GM18520 (cell line): ENCODE results near the gene SIX5.
"Not testable (repeated sequence)": the region's sequence is repeated elsewhere in the genome, so short reads cannot be mapped to it uniquely, and the experiment has no call there.

Source experiments
- ATAC-seq: cut with Tn5 transposase; IDR thresholded peaks from one replicate; pipeline ENCODE4 v1.9.1; 2021; ENCODE audit not compliant: unreplicated experiment

Gene SIX5

DNA sequence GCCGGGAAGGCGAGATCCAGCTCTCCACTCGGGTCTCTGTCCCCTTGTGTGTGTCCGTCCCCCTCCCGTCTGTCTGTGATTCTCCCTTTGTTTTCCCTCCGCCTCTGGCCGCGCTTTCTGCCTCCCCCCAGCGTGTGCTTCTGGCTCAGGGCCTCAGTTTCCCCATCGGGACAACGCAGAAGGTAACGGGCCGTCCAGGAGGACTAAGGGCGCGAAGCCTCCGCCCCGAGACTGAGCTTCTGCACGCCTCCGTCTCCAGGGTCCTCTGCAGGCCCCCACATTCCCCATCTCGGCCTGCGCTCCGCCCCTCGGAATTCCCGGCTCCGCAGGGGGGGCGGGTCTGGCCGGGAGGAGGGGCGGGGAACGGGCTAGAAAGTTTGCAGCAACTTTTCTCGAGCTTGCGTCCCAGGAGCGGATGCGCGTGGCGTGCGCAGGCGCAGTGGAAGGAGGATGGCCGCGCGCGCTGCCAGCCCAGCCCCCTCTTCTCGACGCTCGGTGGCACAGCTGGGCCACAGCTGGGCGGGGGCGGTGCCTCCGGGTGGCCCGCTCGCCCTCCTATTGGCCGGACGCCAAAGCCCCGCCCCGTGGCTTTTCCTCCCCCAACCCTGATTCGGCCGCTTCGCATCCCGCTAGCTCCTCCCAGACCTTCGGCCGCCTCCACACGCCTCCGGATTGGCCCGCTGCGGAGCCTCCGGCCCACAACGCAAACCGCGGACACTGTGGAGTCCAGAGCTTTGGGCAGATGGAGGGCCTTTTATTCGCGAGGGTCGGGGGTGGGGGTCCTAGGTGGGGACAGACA, at the start of gene SIX5:
Gene SIX5 (minus strand): TSS at position 269 of the 799 bp plus-strand sequence. CDS start 408 bp downstream, outside the sequence.
- peak; percentile 62 for ATAC-seq

GRCh38 chr19:45817725-45818301, 48.8 kb upstream of the SIX5 start:
- no peak for ATAC-seq

DNA sequence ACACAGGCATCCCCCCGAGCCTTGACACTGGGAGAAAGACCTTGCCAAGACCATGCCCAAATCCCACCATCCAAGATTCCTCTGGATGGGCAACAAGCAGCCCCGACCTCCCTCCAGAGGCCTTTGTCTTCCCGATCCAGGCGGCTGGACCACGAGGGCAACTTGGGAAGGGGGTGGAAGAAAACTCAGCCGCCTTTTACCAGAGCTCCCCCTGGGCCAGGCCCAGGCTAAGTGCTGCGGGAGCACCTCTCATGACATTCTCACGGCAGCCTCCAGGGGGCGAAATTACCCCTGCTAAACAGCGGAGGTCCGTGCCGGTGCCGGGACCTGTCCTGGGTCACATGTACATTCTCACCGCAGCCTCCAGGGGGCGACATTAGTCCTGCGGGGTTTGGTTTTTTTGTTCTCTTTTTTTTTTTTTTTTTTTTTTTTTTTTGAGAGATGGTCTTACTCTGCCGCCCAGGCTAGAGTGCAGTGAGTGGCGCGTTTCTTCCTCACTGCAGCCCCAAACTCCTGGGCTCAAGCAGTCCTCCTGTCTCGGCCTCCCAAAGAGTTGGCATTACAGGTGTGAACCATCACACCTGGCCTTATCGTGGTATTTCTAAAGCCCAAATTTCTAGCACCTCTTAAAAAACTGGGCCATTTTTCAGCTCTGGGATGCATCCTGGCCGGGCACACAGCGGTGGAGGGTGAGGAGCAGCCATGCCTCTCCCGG, 48.1 kb upstream of the SIX5 start:
- peak; percentile 64 for ATAC-seq

DNA sequence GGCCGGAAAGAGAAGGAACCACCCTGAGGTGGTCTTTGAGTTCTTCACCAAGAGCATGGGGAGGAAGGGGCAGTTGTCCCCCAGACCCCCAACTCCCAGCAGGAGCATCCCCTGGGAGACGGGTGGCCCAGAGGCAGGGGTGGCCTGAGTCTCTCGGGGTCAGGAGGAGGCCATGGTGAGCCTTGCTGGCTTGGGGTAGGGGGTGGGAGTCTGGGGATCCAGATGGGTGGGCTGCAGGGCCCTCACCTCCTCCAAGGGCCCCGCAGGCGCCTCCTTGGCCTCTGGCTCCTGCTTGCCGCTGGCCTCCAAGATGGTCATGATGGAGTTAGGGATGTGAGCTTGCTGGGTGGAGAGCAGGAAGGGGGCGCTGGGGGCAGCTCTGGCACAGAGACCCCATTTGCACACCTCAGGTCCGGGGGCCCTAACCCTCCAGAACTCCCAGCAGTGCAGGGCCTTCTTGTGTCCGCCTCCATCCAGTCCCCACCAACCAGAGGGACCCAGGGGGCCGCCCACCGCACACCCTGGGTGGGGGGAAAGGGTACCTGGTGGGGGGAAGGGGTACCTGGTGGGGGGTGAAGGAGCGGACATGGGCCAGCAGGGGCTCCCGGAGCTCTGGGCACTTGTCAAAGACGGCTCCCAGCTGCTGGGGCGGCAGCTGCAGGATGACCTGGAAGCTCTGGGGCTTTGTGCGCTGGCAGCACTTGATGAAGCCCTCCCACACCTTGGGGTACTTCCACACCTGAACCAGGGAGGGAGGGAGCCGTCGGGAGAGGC, 47.4 kb upstream of the SIX5 start:
- ATAC-seq, result no peak

GRCh38 chr19:45815481-45816216, 46.6 kb upstream of the SIX5 start:
- no peak for ATAC-seq

- no peak for ATAC-seq
These were observed 45.9 kb upstream of the SIX5 start, which contains the start of gene RSPH6A for GRCh38 chr19:45814851-45815480. Gene RSPH6A, minus strand, starts transcription at chr19:45815308. Its CDS starts 132 bp downstream, at chr19:45815176.

DNA sequence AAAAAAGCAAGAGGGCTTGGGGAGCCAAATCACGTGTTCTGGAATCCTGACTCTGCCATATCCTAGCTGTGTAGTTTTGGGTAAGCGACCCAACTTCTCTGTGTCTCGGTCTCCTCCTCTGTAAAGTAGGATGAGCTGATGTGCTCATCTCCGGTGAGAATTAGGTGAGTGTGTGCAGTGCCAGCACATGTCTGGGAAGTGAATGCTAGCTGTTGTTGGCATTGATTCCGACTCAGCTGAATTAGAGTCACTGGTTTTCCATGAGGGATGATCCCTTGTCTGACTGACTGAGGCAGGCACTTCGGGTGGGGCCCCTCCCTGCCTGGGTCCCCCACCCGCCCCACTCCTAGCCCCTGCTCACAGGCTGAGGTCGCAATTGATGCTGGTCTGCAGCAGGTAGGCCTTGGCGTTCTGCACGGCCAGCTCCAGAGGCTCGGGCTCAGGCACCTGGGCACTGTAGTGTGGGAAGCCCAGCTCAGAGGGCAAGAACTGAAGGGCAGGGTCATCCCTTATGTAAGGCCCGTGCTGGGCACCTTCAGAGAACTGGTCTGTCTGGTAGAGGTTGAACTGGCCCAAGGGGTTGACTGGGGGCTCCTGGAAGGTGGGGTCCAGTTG, 45.2 kb upstream of the SIX5 start:
- no peak for ATAC-seq

DNA sequence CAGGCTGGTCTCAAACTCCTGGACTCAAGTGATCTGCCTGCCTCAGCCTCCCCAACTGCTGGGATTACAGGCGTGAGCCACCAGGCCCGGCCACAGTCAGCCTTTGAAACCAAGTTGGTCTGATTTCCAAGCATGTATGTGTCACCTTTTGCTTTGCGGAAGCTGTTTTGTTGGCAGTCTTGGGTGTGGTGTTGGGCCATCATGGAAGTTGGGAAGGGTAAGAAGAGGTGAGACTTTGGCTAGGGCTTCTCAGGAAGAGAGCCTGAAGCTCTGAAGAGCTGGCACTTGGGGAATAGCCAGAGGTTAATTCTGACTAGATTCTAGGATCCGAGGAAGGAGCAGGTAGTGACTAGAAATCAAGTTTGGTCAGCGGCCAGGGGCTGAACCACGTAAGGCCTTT, 43.2 kb upstream of the SIX5 start:
- no peak for ATAC-seq

DNA sequence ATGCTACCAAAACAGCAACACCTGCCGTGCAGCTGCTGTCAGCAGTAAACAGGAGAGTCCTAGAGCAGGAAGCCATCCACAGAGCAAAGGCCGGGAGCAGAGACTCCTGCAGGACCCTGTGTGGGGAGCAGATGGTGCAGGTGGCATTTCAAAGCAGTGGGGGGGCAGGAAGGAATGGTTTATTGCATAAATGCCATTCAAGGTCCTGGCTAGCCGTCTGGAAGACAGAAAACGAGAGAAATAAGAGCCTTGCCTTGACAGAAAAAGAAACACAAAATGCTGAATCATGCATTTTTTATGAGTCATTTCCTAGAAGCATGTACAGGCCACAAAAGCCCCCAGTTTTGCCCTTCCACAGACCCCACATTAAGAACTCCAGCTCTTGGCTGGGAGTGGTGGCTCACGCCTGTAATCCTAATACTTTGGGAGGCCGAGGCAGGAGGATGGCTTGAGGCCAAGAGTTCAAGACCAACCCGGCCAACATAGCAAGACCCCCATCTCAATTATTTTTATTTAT, 40.6 kb upstream of the SIX5 start:
- ATAC-seq, result no peak

DNA sequence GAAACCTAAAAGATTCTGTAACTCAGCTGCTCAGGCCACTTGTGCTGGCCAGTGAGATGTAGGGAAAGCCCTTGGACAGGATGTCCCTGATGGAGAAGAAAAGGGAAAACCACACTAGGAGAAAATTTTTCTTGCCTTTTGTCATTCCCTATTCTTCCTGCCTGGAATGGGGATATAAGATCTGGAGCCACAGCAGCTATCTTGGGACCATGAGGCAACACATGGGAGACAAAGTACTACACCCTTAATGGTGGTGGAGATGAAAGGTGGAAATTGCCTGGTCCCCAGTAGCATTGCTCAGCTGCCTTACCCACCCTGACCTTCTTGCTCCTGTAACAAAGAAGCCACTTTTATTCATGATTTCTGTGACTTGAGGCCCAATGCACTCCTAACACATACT, 36.7 kb upstream of the SIX5 start:
- ATAC-seq, result no peak

DNA sequence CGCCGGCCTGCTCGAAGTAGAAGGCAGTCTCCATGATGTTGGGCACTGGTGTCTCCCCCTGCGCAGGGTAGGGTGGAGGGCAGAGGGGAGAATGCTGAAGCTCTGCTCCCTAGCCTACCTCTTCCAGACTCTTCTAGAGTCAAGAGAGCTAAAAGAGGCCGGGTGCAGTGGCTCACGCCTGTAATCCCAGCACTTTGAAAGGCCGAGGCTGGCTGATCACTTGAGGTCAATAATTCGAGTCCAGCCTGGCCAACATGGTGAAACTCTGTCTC, 35.8 kb upstream of the SIX5 start:
- no peak for ATAC-seq

DNA sequence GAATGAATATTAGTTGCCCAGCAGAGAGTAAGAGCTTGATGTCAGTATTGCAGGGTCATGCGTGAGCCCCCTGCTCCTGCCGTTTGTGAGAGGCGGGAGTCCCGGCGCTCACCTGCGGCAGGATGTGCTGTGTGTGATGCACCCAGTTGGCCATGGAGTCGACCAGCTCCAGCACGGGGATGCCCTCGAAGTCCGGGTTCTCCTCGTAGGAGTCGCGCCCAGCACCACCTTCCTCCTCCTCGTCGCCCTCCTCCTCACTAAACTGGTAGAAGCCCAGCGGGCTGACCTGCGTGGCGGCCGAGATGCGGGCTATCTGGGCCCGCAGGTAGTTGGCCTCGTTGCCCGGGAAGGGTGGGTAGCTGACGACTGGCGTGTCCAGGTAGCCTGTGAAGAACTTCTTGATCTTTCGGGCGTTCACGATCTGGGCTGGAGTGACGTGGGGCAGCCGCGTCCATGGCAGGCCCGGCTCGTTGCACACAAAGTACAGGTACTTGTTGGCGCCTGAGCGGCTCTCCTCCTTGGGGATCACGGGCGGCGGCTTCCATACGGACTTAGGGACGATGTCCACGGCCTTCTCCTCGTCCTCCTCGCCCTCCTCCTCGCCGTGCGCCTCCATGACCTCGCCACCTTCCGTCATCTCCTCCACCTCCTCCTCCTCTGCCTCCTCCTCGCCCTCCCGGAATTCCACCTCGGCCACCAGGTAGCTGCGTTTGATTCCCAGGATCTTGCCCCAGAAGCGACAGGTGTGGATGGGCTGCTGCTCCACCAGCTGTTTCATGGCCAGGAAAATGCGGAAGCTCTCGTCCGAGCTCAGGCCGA, 35.3 kb upstream of the SIX5 start:
- no peak for ATAC-seq

- ATAC-seq, result no peak
These were observed 32.6 kb upstream of the SIX5 start for GRCh38 chr19:45801603-45802175.

DNA sequence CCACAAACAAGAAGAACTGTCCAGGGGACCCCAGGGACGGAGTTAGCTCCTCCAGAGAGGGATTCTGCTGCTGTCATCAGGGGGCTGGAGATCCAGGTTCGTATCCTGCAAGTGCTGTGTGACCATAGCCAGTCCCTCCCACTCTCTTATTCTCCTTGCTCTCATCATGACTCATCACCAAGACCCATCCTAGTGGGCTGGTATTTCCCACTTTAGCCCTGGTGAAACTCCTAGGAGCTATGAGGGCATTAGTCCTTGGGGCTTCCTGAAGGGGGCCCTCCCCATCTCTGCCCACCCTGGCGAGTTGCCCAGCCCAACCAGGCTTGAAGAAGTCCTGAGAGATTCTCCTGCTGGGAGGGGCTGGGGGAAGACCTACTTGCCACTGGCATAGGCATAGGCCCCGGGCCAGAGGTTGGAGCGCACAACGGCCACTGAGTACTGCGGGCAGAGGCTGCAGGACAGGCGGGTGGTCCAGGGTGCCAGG, 31.1 kb upstream of the SIX5 start:
- ATAC-seq, result no peak

DNA sequence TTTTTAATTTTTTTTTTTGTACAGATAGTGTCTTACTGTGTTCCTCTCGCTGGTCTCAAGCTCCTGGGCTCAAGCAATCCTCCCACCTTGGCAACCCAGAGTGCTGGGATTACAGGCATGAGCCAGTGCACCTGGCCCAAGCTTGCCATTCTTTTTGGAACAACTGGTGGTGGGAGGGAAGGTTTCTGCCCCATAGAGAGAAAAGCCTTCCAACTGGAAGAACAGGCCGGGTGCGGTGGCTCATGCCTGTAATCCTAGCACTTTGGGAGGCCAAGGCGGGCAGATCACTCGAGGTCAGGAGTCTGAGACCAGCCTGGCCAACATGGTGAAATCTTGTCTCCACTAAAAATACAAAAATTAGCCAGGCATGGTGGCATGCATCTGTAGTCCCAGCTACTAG, 30.5 kb upstream of the SIX5 start:
- ATAC-seq, result not testable (repeated sequence)

DNA sequence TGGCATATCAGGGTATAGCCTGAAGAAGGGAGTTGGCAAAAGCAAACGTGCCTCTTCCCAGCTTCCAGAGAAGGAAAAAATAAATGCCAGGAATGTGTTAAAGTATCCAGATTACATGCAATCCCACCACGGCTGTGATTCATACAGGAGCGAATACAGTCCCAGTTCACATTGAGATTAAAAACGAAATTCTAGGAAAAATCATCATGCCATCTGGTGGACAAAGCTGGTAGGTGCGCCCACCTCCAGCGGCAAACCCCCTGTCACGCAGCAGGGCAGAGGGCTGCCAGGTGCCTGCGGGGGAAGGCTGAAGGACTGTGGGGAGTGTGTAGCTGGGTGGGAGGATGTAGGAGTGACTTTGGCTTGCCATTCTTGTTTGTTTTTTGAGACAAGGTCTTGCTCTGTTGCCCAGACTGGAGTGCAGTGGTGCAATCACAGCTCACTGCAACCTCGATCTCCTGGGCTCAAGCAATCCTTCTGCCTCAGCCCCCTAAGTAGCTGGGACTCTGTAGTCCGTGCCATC, 30.0 kb upstream of the SIX5 start:
- no peak for ATAC-seq

- no peak for ATAC-seq
These were observed 25.6 kb upstream of the SIX5 start for GRCh38 chr19:45794627-45795026.

DNA sequence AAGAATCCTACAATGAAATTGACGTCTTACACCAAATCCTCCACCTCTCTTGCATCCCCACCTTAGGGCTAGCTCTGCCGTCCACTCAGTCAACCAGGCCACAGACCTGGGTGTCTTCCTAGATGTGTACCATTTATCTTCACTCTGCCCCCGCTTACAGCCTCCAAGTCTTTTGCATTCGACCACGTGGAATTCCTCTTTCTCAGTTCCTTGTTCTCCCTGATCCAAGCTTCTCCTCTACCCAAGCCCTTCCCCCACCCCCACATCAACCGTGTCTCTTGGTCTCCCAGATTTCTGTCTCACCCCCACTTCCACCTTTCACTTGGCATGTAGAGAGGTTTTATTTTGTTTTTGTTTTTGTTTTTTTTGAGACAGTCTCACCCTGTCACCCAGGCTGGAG, 24.8 kb upstream of the SIX5 start:
- no peak for ATAC-seq
